ENCODE measurements around the gene CAMK1D. TPM values are rescaled to one million over a fixed set of nuclear protein-coding genes. Genes with fewer than 3 reads are reported as not detected.
A peak's percentile ranks its signal among the peaks of the same experiment; 100 is the strongest.
"Not testable (repeated sequence)": the region's sequence is repeated elsewhere in the genome, so short reads cannot be mapped to it uniquely, and the experiment has no call there.

CAMK1D gene
- total and polyA plus RNA-seq, 2 experiments from 2014 or later: 2.0 to 3.8 TPM

GRCh38 chr10:12848439-12849173 lies 499.3 kb downstream of the CAMK1D start:
- Histone ChIP-seq H3K36me3 (no peaks in the 10 kb centered on the region), H3K27ac (no peak overlapping the region), H3K9me3 (ENCODE audit: low read depth) (no peaks in the 10 kb centered on the region), H3K4me3 (no peak overlapping the region), H3K27me3 (no peaks in the 10 kb centered on the region), H3K4me1 (ENCODE audit: low read depth) (no peaks in the 10 kb centered on the region)
- DNase-seq (ENCODE audit: low read depth in 1 of 2, low spot score in 1 of 2): no peak
- TF ChIP-seq CTCF (IDR thresholded peaks at IDR 0.05; ENCODE audit: low read depth, low read length): no peak

GRCh38 chr10:12849319-12850181 lies 500.2 kb downstream of the CAMK1D start:
- Histone ChIP-seq H3K27ac (no peak overlapping the region), H3K27me3 (no peaks in the 10 kb centered on the region), H3K4me1 (ENCODE audit: low read depth) (no peaks in the 10 kb centered on the region), H3K4me3 (no peak overlapping the region), H3K9me3 (ENCODE audit: low read depth) (no peaks in the 10 kb centered on the region), H3K36me3 (no peaks in the 10 kb centered on the region)
- TF ChIP-seq CTCF (IDR thresholded peaks at IDR 0.05; ENCODE audit: low read depth, low read length): no peak
- peak in 1 of 2 donors; percentile 49 for DNase-seq (ENCODE audit: low read depth in 1 of 2, low spot score in 1 of 2)

GRCh38 chr10:12852687-12853086 lies 503.3 kb downstream of the CAMK1D start:
- Histone ChIP-seq H3K27me3 (no peaks in the 10 kb centered on the region), H3K9me3 (ENCODE audit: low read depth) (no peaks in the 10 kb centered on the region), H3K27ac (no peak overlapping the region), H3K36me3 (no peaks in the 10 kb centered on the region), H3K4me3 (no peak overlapping the region), H3K4me1 (ENCODE audit: low read depth) (no peaks in the 10 kb centered on the region)
- no peak for TF ChIP-seq CTCF (IDR thresholded peaks at IDR 0.05; ENCODE audit: low read depth, low read length)
- DNase-seq (ENCODE audit: low read depth in 1 of 2, low spot score in 1 of 2): no peak

- Histone ChIP-seq H3K27ac (no peak overlapping the region), H3K4me1 (ENCODE audit: low read depth) (no peaks in the 10 kb centered on the region), H3K9me3 (ENCODE audit: low read depth) (no peaks in the 10 kb centered on the region), H3K27me3 (no peaks in the 10 kb centered on the region), H3K36me3 (no peaks in the 10 kb centered on the region), H3K4me3 (no peak overlapping the region)
- DNase-seq (ENCODE audit: low read depth in 1 of 2, low spot score in 1 of 2): no peak
- no peak for TF ChIP-seq CTCF (IDR thresholded peaks at IDR 0.05; ENCODE audit: low read depth, low read length)
Observed at GRCh38 chr10:12854988-12855387, 505.6 kb downstream of the CAMK1D start.

GRCh38 chr10:12862459-12862858 lies 513.1 kb downstream of the CAMK1D start:
- Histone ChIP-seq H3K27ac (no peak overlapping the region), H3K36me3 (no peaks in the 10 kb centered on the region), H3K4me3 (no peak overlapping the region), H3K9me3 (ENCODE audit: low read depth) (no peaks in the 10 kb centered on the region), H3K27me3 (no peaks in the 10 kb centered on the region), H3K4me1 (ENCODE audit: low read depth) (no peaks in the 10 kb centered on the region)
- DNase-seq (ENCODE audit: low read depth in 1 of 2, low spot score in 1 of 2): no peak
- TF ChIP-seq CTCF (IDR thresholded peaks at IDR 0.05; ENCODE audit: low read depth, low read length): no peak

GRCh38 chr10:12865515-12865914 lies 516.2 kb downstream of the CAMK1D start:
- not testable (repeated sequence) for H3K9me3 ChIP-seq (ENCODE audit: low read depth); H3K27ac ChIP-seq; H3K27me3 ChIP-seq; H3K4me3 ChIP-seq; H3K4me1 ChIP-seq (ENCODE audit: low read depth); DNase-seq (ENCODE audit: low read depth in 1 of 2, low spot score in 1 of 2); H3K36me3 ChIP-seq

Measured in cardiac muscle cell (in vitro differentiated cells and primary cell).